Pancreas (tissue), 10 donors: ENCODE results near the gene ZBTB3. TPM values are rescaled to one million over a fixed set of nuclear protein-coding genes. Genes with fewer than 3 reads are reported as not detected.
A peak's percentile ranks its signal among the peaks of the same experiment; 100 is the strongest.

Experiments
- ATAC-seq, 4 donors: fragments of 200-7000 bp; cut with Tn5 transposase; one replicate each; pipeline versions ENCODE4 v1.8.0 to v1.9.1; 2020; ENCODE audit warnings: mild to moderate bottlenecking in 4 of 4, moderate library complexity in 4 of 4
- DNase-seq, 6 donors: peaks; one replicate each; pipeline ENCODE4 v3.0.0-alpha.2; 2020
- FAIRE-seq: peaks from 2 replicates; lab custom pipeline; 2012; peaks lifted over from hg19 to GRCh38; lab: Jason Lieb, UNC
- H3K27ac ChIP-seq, 4 donors: fragments of 200-600 bp; sonication (generic); 1 replicate in 3 of 4; 2 replicates in 1 of 4; pipeline versions ENCODE4 v1.5.0 to v1.8.0; 2020
- H3K27me3 ChIP-seq, 4 donors: fragments of 200-600 bp; one replicate each; pipeline ENCODE4 v1.8.0; 2021
- H3K36me3 ChIP-seq, 3 donors: fragments of 200-600 bp; sonication (generic) in 1 of 3; one replicate each; pipeline versions ENCODE4 v1.5.0 to v1.8.0; 2020 to 2021
- H3K4me1 ChIP-seq, 3 donors: fragments of 200-600 bp; one replicate each; pipeline ENCODE4 v1.8.0; 2021
- H3K4me3 ChIP-seq, 4 donors: fragments of 200-600 bp; sonication (generic) in 2 of 4; one replicate each; pipeline versions ENCODE4 v1.5.0 to v1.8.0; 2020 to 2021
- H3K9me3 ChIP-seq, 4 donors: fragments of 200-600 bp; one replicate each; pipeline ENCODE4 v1.8.0; 2021
- WGBS, 2 donors: extraction: QIAGEN DNeasy Blood & Tissue Kit; methylation state at CpG; one replicate each; pipeline ENCODE4 v1.1.7; 2013; 5-methylcytosine and 5-hydroxymethylcytosine counted together
- intact Hi-C, 3 donors: fragments of 100-400 bp; cut with DNase I; formaldehyde crosslinking; loops; one replicate each; pipeline versions ENCODE4 v1.11.1 to v1.14.2; 2022
- polyA plus RNA-seq, 2 donors: library from polyadenylated mRNA; stranded (reverse); fragments of 200-250 nt; gene quantifications; one replicate each; pipeline ENCODE4 v1.2.3, GENCODE V29; 2013
- total RNA-seq, 6 donors: library from RNA; stranded (reverse); fragmentation: NEBNext Ultra II Directional in 4 of 6; extraction: Animal tissue kit (Norgen Biotek cat#: 25700) in 4 of 6; gene quantifications; one replicate each; pipeline versions ENCODE4 v1.2.1 to v1.2.4, GENCODE V29; 2021 to 2023
- TF ChIP-seq, protein P1 (sequence below), 4 donors: fragments of 200-600 bp; sonication (generic) in 3 of 4; IDR thresholded peaks; one replicate each; pipeline versions ENCODE4 v1.5.0 to v1.8.0; 2021; ENCODE audit warnings: antibody characterized with exemption in 4 of 4
- donor health status: healthy with polysubstance abuse.
- donor health status: DM: no; HTN: no; CAD: no; lungs with moderate emphysema.
- donor health status: DM: no; HTN: no; CAD: no.
- donor health status: control.
- donor health status: control.
- donor health status: Bipolar disorder and iron deficiency.
- donor health status: DM: yes; HTN: yes; CAD: no.
- donor health status: DM: no; HTN: no; CAD: no.
- donor health status: DM: no; HTN: no; CAD: no.
- donor health status: DM: yes; HTN: yes; CAD: no.

The ZBTB3 gene
- total RNA-seq (1 to 10 TPM; 3.7 to 9.8 (median 5.4) TPM), polyA plus RNA-seq (1 to 10 TPM; 2.0 to 2.4 TPM)

DNA sequence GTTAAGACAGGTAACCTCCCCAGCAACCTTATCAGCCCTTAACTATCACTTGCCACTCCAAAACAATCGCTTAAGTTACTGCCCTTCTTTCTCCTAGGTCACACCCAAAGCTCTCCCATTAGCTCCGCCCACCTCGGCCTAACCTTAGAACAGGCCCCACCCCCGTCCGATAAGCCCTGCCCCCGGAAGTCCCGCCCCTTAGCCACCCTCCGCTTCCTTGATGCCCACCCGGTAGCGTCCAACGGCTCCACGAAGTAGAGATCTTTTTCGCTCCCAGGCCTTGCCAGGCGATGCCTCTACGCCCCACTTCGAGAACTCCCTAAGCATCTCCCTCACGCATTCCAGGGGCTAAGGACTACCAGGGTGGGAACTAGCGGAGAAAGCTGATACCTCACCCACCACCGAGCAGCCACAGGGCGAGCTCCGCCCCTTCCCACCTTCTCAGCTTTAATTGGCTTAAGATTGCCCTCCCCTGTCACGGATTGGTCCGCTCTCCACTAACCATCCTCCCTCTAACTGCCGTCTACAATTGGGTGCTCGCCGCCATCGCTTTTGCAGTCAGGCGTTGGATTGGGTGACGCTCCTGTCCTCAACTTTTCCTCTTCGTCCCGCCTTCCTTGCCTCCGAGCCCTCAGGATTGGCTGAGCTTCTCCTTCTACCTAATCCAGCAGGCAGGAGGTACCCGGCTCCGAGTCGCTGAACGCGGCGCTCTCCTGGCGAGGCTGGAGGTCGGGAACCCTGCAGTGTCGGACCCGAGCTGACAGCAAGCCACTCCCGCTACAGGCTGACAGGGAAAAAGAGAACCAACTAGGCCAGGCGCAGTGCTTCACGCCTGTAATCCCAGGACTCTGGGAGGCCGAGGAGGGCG lies at the start of gene ZBTB3:
ZBTB3 (minus strand) TSS at position 425 of the 868 bp plus-strand sequence. CDS start 496 bp downstream, outside the sequence.
- peaks cover 0 to 12% (median 6%) of the 10 kb centered on the region in 3 donors for H3K4me1 ChIP-seq
- FAIRE-seq: peak; percentile 65
- 0% methylated on average over 47 of the region's 47 CpGs for WGBS, 2 donors

GRCh38 chr11:62801071-62801470 lies 47.1 kb upstream of the ZBTB3 start:
- H3K27ac ChIP-seq: no peak overlapping the region
- no peak for ATAC-seq
- H3K9me3 ChIP-seq: no peaks in the 10 kb centered on the region
- DNase-seq: no peak
- H3K27me3 ChIP-seq: no peaks in the 10 kb centered on the region
- FAIRE-seq: no peak
- intact Hi-C loops: no loop called here
- TF ChIP-seq, protein P1, sequence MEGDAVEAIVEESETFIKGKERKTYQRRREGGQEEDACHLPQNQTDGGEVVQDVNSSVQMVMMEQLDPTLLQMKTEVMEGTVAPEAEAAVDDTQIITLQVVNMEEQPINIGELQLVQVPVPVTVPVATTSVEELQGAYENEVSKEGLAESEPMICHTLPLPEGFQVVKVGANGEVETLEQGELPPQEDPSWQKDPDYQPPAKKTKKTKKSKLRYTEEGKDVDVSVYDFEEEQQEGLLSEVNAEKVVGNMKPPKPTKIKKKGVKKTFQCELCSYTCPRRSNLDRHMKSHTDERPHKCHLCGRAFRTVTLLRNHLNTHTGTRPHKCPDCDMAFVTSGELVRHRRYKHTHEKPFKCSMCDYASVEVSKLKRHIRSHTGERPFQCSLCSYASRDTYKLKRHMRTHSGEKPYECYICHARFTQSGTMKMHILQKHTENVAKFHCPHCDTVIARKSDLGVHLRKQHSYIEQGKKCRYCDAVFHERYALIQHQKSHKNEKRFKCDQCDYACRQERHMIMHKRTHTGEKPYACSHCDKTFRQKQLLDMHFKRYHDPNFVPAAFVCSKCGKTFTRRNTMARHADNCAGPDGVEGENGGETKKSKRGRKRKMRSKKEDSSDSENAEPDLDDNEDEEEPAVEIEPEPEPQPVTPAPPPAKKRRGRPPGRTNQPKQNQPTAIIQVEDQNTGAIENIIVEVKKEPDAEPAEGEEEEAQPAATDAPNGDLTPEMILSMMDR (IDR thresholded peaks at IDR 0.05): no peak
- no peak overlapping the region for H3K4me3 ChIP-seq
- H3K36me3 ChIP-seq: peaks cover 10 to 61% (median 39%) of the 10 kb centered on the region in 3 donors
- 84 to 87% methylated on average over 4 of the region's 4 CpGs for WGBS, 2 donors
- H3K4me1 ChIP-seq: peaks cover 0 to 15% (median 0%) of the 10 kb centered on the region in 3 donors

More for the DNA sequence above, at the start of gene ZBTB3:
- Histone ChIP-seq H3K4me3 (peak within 1 kb of the TSS; percentile 18 to 61 (median 56)), H3K27me3 (no peaks in the 10 kb centered on the region), H3K9me3 (no peaks in the 10 kb centered on the region), H3K27ac (peak within 1 kb of the TSS; percentile 48 to 92 (median 78)), H3K36me3 (no peaks in the 10 kb centered on the region)
- peak; percentile 94 to 98 (median 96) for ATAC-seq
- TF ChIP-seq, protein P1 (IDR thresholded peaks at IDR 0.05): no peak
- DNase-seq: peak; percentile 93 to 98 (median 98)
- intact Hi-C loops: no loop called here

GRCh38 chr11:62799486-62799885 lies 45.5 kb upstream of the ZBTB3 start:
- Histone ChIP-seq H3K4me1 (peaks cover 0 to 14% (median 0%) of the 10 kb centered on the region in 3 donors), H3K36me3 (peaks cover 10 to 74% (median 50%) of the 10 kb centered on the region in 3 donors), H3K4me3 (no peak overlapping the region), H3K27ac (no peak overlapping the region), H3K9me3 (no peaks in the 10 kb centered on the region), H3K27me3 (no peaks in the 10 kb centered on the region)
- intact Hi-C loops: no loop called here
- ATAC-seq: no peak
- TF ChIP-seq, protein P1 (IDR thresholded peaks at IDR 0.05): no peak
- peak in 1 of 6 donors; percentile 71 for DNase-seq
- no peak for FAIRE-seq
- 92 to 96% methylated on average over 10 of the region's 10 CpGs for WGBS, 2 donors

- H3K9me3 ChIP-seq: no peaks in the 10 kb centered on the region
- DNase-seq: peak in 1 of 6 donors; percentile 12
- no peak for FAIRE-seq
- peaks cover 3 to 7% (median 6%) of the 10 kb centered on the region in 3 donors for H3K4me1 ChIP-seq
- peaks cover 10 to 73% (median 45%) of the 10 kb centered on the region in 3 donors for H3K36me3 ChIP-seq
- no peaks in the 10 kb centered on the region for H3K27me3 ChIP-seq
- WGBS, 2 donors: 82 to 84% methylated on average over 7 of the region's 7 CpGs
- intact Hi-C loops: no loop called here
- no peak overlapping the region for H3K4me3 ChIP-seq
- H3K27ac ChIP-seq: no peak overlapping the region
- no peak for ATAC-seq
- TF ChIP-seq, protein P1 (IDR thresholded peaks at IDR 0.05): no peak
Measured at GRCh38 chr11:62796281-62796680, 42.3 kb upstream of the ZBTB3 start.
